ENCODE data around the gene ZNF75A. TPM values are rescaled to one million over a fixed set of nuclear protein-coding genes. Genes with fewer than 3 reads are reported as not detected.

ZNF75A gene
- total and polyA plus RNA-seq, 9 of the 15 experiments (the other 6 are each of a cell fraction or from before 2014, with no cell fraction given) = 7.2 to 24.5 (median 17.1) TPM

DNA sequence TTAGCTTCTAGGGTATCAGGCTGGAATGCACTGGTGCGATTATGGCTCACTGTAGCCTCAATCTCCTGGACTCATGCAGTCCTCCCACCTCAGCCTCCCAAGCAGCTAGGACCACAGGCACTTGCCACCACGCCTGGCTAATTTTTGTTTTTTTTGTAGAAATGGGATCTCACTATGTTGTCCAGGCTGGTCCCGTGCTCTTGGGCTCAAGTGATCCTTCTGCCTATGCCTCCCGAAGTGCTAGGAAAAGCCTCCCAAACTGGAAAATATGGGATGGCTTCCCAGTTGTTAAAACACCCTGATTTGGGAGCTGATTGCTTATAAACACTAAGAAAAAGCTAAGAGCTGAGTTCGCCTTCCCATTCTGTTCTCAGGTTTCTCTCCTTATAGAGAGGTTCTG is 28.6 kb upstream of the ZNF75A start:
- FAIRE-seq = no peak
- H3K4me3 ChIP-seq = no peak overlapping the region
- no peaks in the 10 kb centered on the region for H3K27me3 ChIP-seq (ENCODE audit: control insufficient read depth in 2 of 2, insufficient read depth in 2 of 2, low read length in 2 of 2)
- no peak overlapping the region for H3K27ac ChIP-seq (ENCODE audit: extremely low read depth, low read depth, low read length)
- no peak for DNase-seq (ENCODE audit: extremely low read depth in 1 of 4, low spot score in 3 of 4)
- H4K20me1 ChIP-seq (replicated peaks; ENCODE audit: control insufficient read depth, insufficient read depth, low read length) = no peaks in the 10 kb centered on the region
- no peaks in the 10 kb centered on the region for H3K79me2 ChIP-seq (ENCODE audit: control insufficient read depth, insufficient read depth, low read length)
- no peak for ATAC-seq
- BruUV-seq (replicated peaks) = no TSS peak
- no peak overlapping the region for H3K4me2 ChIP-seq (ENCODE audit: insufficient read depth, low read length)
- in situ Hi-C loops (cut with MboI) (no loop called here), intact Hi-C loops (cut with micrococcal nuclease) (no loop called here)
- H3K36me3 ChIP-seq (ENCODE audit: control insufficient read depth, insufficient read depth, low read length) = no peaks in the 10 kb centered on the region
- CTCF ChIA-PET (ENCODE audit: low intra/inter-chr PET ratio) = interaction anchor here (0.6 kb wide), 1 partner anchor 125 kb away, joined by 3 read pairs; no protein-coding TSS in a partner anchor
- POLR2A ChIA-PET = interaction anchor here (1.4 kb wide), 1 partner anchor 9 kb away, joined by 6 read pairs; no protein-coding TSS in a partner anchor
- H3K9ac ChIP-seq (ENCODE audit: insufficient read depth in 1 of 2, low read depth in 2 of 2, low read length in 2 of 2) = no peak overlapping the region
- TF ChIP-seq ZNF644 (tag; IDR thresholded peaks at IDR 0.05; ENCODE audit: low read depth) (no peak), ZNF121 (CRISPR knock-in tag; conservative IDR thresholded peaks at IDR 0.05) (peak; percentile 77), RBM22 (IDR thresholded peaks at IDR 0.05; ENCODE audit: low read depth, low read length, poor library complexity, severe bottlenecking) (no peak)
- no peak overlapping the region for H2AFZ ChIP-seq (ENCODE audit: low read depth, low read length)
- WGBS (ENCODE audit: insufficient coverage, low coverage, missing lambda C conversion rate) = 8% methylated on average over 5 of the region's 5 CpGs
- no peaks in the 10 kb centered on the region for H3K9me1 ChIP-seq (ENCODE audit: control insufficient read depth, insufficient read depth, low read length)
- H3K9me3 ChIP-seq (replicated peaks; ENCODE audit: control insufficient read depth, insufficient read depth, low read depth, low read length) = no peaks in the 10 kb centered on the region
- no peaks in the 10 kb centered on the region; a peak in 1 of 5 replicates for H3K4me1 ChIP-seq (replicated peaks in 1 of 2; ENCODE audit: control insufficient read depth in 2 of 2, insufficient read depth in 2 of 2, low read length in 2 of 2)

DNA sequence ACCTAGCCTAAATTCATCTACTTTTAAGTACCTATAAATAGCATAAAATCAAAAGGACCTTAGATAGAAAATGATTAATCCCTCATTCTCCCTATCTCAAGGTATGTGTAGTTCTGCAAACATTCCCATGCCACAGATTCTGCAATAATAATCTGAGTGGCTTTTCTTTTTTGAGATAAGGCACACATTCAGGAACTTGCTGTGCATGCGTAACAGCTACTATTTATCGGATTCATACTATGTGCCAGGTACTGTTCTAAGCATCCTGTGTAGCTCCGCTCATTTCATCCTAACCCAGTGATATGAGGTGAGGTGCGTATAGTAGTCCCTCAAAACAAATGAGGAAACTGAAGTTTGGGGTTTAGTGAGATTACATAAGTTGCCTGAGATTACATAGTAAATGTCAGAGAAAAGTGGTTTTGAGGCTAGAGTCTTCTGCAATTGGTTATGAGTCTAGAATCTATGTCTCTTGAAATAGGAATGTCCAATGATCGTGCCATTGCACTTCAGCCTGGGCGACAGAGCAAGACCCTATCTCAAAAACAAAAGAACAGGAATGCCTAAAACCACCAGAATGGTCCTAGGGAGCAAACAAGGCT is 24.0 kb upstream of the ZNF75A start:
- POLR2A ChIA-PET = no interaction called here
- no peak for ATAC-seq
- Histone ChIP-seq H3K4me3 (no peak overlapping the region), H3K9ac (ENCODE audit: insufficient read depth in 1 of 2, low read depth in 2 of 2, low read length in 2 of 2) (no peak overlapping the region), H3K36me3 (ENCODE audit: control insufficient read depth, insufficient read depth, low read length) (peaks cover 13% of the 10 kb centered on the region; the same call in 2 of the 3 replicates), H4K20me1 (replicated peaks; ENCODE audit: control insufficient read depth, insufficient read depth, low read length) (no peaks in the 10 kb centered on the region), H3K4me1 (replicated peaks in 1 of 2; ENCODE audit: control insufficient read depth in 2 of 2, insufficient read depth in 2 of 2, low read length in 2 of 2) (peaks cover 8 to 22% of the 10 kb centered on the region in 2 experiments; a peak in 4 of 5 replicates), H3K27me3 (ENCODE audit: control insufficient read depth in 2 of 2, insufficient read depth in 2 of 2, low read length in 2 of 2) (no peaks in the 10 kb centered on the region), H3K27ac (ENCODE audit: extremely low read depth, low read depth, low read length) (no peak overlapping the region), H3K9me3 (replicated peaks; ENCODE audit: control insufficient read depth, insufficient read depth, low read depth, low read length) (peaks cover 3% of the 10 kb centered on the region; the same call in 1 of the 2 replicates), H3K9me1 (ENCODE audit: control insufficient read depth, insufficient read depth, low read length) (no peaks in the 10 kb centered on the region), H3K79me2 (ENCODE audit: control insufficient read depth, insufficient read depth, low read length) (peaks cover 29% of the 10 kb centered on the region), H3K4me2 (ENCODE audit: insufficient read depth, low read length) (no peak overlapping the region), H2AFZ (ENCODE audit: low read depth, low read length) (no peak overlapping the region)
- BruUV-seq (replicated peaks) = no TSS peak
- FAIRE-seq = no peak
- WGBS (ENCODE audit: insufficient coverage, low coverage, missing lambda C conversion rate) = 90% methylated on average over 6 of the region's 6 CpGs
- CTCF ChIA-PET (ENCODE audit: low intra/inter-chr PET ratio) = no interaction called here
- no peak for TF ChIP-seq KDM1A (IDR thresholded peaks at IDR 0.05)
- TF ChIP-seq MAFK (IDR thresholded peaks at IDR 0.05; ENCODE audit: low read length) = no peak
- intact Hi-C loops (cut with micrococcal nuclease) = no loop called here
- in situ Hi-C loops (cut with MboI) = no loop called here
- no peak for DNase-seq (ENCODE audit: extremely low read depth in 1 of 4, low spot score in 3 of 4)
